A549 (cell line): ENCODE measurements around the gene ANKRD13D. TPM values are rescaled to one million over a fixed set of nuclear protein-coding genes. Genes with fewer than 3 reads are reported as not detected.

Source experiments
- ATAC-seq, 2 experiments: fragments of 200-7000 bp in 1 of 2; fragments of >200 bp in 1 of 2; cut with Nextera tagmentation in 1 of 2; cut with Tn5 transposase in 1 of 2; 3 replicates each; pipeline versions ENCODE4 v1.8.0 to v1.9.1; 2018 to 2020; ENCODE audit warnings: mild to moderate bottlenecking in 1 of 2, moderate library complexity in 1 of 2
- CTCF ChIA-PET: fragments of 300-600 bp; sonication (Branson Sonifier 250); formaldehyde crosslinking; extraction: SDS; loops from one replicate; lab custom pipeline; 2021; ENCODE audit warnings: antibody characterized with exemption, inconsistent platforms; lab: Yijun Ruan, JAX
- POLR2A ChIA-PET: fragments of 350-600 bp; formaldehyde crosslinking; extraction: SDS; loops from one replicate; lab custom pipeline; 2021; ENCODE audit warnings: antibody characterized with exemption, inconsistent platforms; lab: Yijun Ruan, JAX
- DNase-seq, 2 experiments: peaks; one replicate each; pipeline versions ENCODE4 v3.0.0 to v3.0.0-alpha.2; 2011 to 2016; ENCODE audit warnings: low read depth in 1 of 2, low spot score in 1 of 2
- FAIRE-seq: peaks from 2 replicates; lab custom pipeline; 2011; peaks lifted over from hg19 to GRCh38; lab: Jason Lieb, UNC
- H3K27ac ChIP-seq, 2 experiments: fragments of >200 bp; sonication (Bioruptor Twin); formaldehyde crosslinking; 3 replicates each; pipeline ENCODE4 v1.5.1; 2016 to 2017
- H3K4me1 ChIP-seq: fragments of >200 bp; sonication (Bioruptor Twin); formaldehyde crosslinking; 3 replicates; pipeline ENCODE4 v1.6.1; 2016
- H3K4me2 ChIP-seq: fragments of >200 bp; sonication (Bioruptor Twin); formaldehyde crosslinking; 3 replicates; pipeline ENCODE4 v1.6.1; 2016
- H3K4me3 ChIP-seq: fragments of >200 bp; sonication (Bioruptor Twin); formaldehyde crosslinking; 3 replicates; pipeline ENCODE4 v1.5.1; 2016
- H3K9me3 ChIP-seq: fragments of >200 bp; sonication (Bioruptor Twin); formaldehyde crosslinking; 3 replicates; pipeline ENCODE4 v1.6.1; 2016
- CHD2 ChIP-seq: fragments of 150-350 bp; IDR thresholded peaks from 2 replicates; pipeline ENCODE4 v1.6.1; 2014; ENCODE audit warnings: low read length; ENCODE audit not compliant: partially characterized antibody
- EHMT2 ChIP-seq: fragments of 200-600 bp; sonication (generic); IDR thresholded peaks from 2 replicates; pipeline ENCODE4 v1.6.1; 2016; ENCODE audit warnings: antibody characterized with exemption, low read depth, mild to moderate bottlenecking, moderate library complexity
- ELK1 ChIP-seq: fragments of 150-350 bp; IDR thresholded peaks from 2 replicates; pipeline ENCODE4 v1.6.1; 2014; ENCODE audit warnings: low read depth, mild to moderate bottlenecking, low read length
- EP300 ChIP-seq, 2 experiments: fragments of >200 bp; sonication (Bioruptor Twin); formaldehyde crosslinking; IDR thresholded peaks; 2 replicates in 1 of 2; 3 replicates in 1 of 2; pipeline ENCODE4 v1.6.1; 2016 to 2017
- ESRRA ChIP-seq: fragments of 150-350 bp; IDR thresholded peaks from 2 replicates; pipeline ENCODE4 v1.6.1; 2014; ENCODE audit warnings: mild to moderate bottlenecking, low read length, borderline replicate concordance
- FOSL2 ChIP-seq, 2 experiments: fragments of 450-650 bp in 1 of 2; fragments of >200 bp in 1 of 2; sonication (Bioruptor Twin) in 1 of 2; formaldehyde crosslinking; IDR thresholded peaks; 2 replicates each; pipeline versions ENCODE4 v1.5.0 to v1.6.1; 2016 to 2020; ENCODE audit warnings: mild to moderate bottlenecking in 1 of 2, moderate library complexity in 1 of 2
- GATA3 ChIP-seq: IDR thresholded peaks from 2 replicates; pipeline ENCODE4 v1.6.1; 2012; ENCODE audit warnings: borderline replicate concordance
- HDAC2 ChIP-seq: fragments of 200-600 bp; sonication (generic); IDR thresholded peaks from 2 replicates; pipeline ENCODE4 v1.6.1; 2016
- HOXB13 ChIP-seq: fragments of 250-450 bp; sonication (Bioruptor Pico); IDR thresholded peaks from 2 replicates; pipeline ENCODE4 v1.5.0; 2020; ENCODE audit warnings: low read depth, mild to moderate bottlenecking, moderate library complexity
- HOXB5 ChIP-seq: fragments of 250-450 bp; sonication (Bioruptor Pico); IDR thresholded peaks from 2 replicates; pipeline ENCODE4 v1.5.0; 2020; ENCODE audit warnings: mild to moderate bottlenecking, moderate library complexity
- JUNB ChIP-seq: fragments of >200 bp; sonication (Bioruptor Twin); formaldehyde crosslinking; IDR thresholded peaks from 2 replicates; pipeline ENCODE4 v1.6.1; 2016
- KDM1A ChIP-seq: fragments of 200-600 bp; sonication (generic); IDR thresholded peaks from 2 replicates; pipeline ENCODE4 v1.6.1; 2016; ENCODE audit warnings: low read depth, mild to moderate bottlenecking
- KDM5A ChIP-seq: fragments of 200-600 bp; sonication (generic); IDR thresholded peaks from 2 replicates; pipeline ENCODE4 v1.6.1; 2016; ENCODE audit warnings: antibody characterized with exemption, mild to moderate bottlenecking
- MAFK ChIP-seq: fragments of 450-650 bp; IDR thresholded peaks from 2 replicates; pipeline ENCODE4 v1.6.1; 2014; ENCODE audit not compliant: partially characterized antibody
- NPAS2 ChIP-seq: fragments of 250-450 bp; sonication (Bioruptor Pico); IDR thresholded peaks from 2 replicates; pipeline ENCODE4 v1.8.0; 2022; ENCODE audit warnings: mild to moderate bottlenecking, moderate library complexity, borderline replicate concordance
- NR3C1 ChIP-seq: fragments of >200 bp; sonication (Bioruptor Twin); formaldehyde crosslinking; IDR thresholded peaks from 3 replicates; pipeline ENCODE4 v1.6.1; 2017
- PBX3 ChIP-seq: IDR thresholded peaks from 2 replicates; pipeline ENCODE4 v1.6.1; 2012
- POLR2AphosphoS2 ChIP-seq: conservative IDR thresholded peaks from 2 replicates; pipeline ENCODE4 v1.6.1; 2012; ENCODE audit warnings: low read length, improper control_type of control experiment, inconsistent platforms
- RARB ChIP-seq: fragments of 250-450 bp; sonication (Bioruptor Pico); IDR thresholded peaks from 2 replicates; pipeline ENCODE4 v1.8.0; 2021; ENCODE audit warnings: mild to moderate bottlenecking, moderate library complexity
- RNF2 ChIP-seq: fragments of 200-600 bp; sonication (generic); IDR thresholded peaks from 2 replicates; pipeline ENCODE4 v1.6.1; 2016; ENCODE audit warnings: low read depth, mild to moderate bottlenecking, antibody characterized with exemption, moderate library complexity, borderline replicate concordance
- SMC3 ChIP-seq: fragments of >200 bp; sonication (Bioruptor Twin); formaldehyde crosslinking; IDR thresholded peaks from 3 replicates; pipeline ENCODE4 v1.6.1; 2018; ENCODE audit warnings: inconsistent platforms
- TFCP2L1 ChIP-seq: fragments of 250-450 bp; sonication (Bioruptor Pico); IDR thresholded peaks from 2 replicates; pipeline ENCODE4 v1.5.0; 2021; ENCODE audit warnings: mild to moderate bottlenecking
- ZFP36 ChIP-seq: fragments of 450-650 bp; IDR thresholded peaks from 2 replicates; pipeline ENCODE4 v1.6.1; 2014; ENCODE audit warnings: borderline replicate concordance; ENCODE audit not compliant: partially characterized antibody
- ZNF302 ChIP-seq: fragments of 250-450 bp; sonication (Bioruptor Pico); IDR thresholded peaks from 2 replicates; pipeline ENCODE4 v1.9.0; 2021; ENCODE audit warnings: inconsistent platforms, mild to moderate bottlenecking, moderate library complexity
- WGBS: methylation state at CpG from one replicate; pipeline ENCODE4 v1.1.6; 2017; ENCODE audit errors: missing lambda C conversion rate; 5-methylcytosine and 5-hydroxymethylcytosine counted together
- polyA plus RNA-seq, 4 experiments: library from polyadenylated mRNA; depleted of rRNA in 3 of 4; stranded (reverse); fragments of >200 nt; fragmentation: RNase III in 1 of 4; extraction: RNeasy Plus Mini Kit Qiagen cat#74134 plus additional on column Dnase treatment in 1 of 4; gene quantifications; 2 replicates in 3 of 4; 3 replicates in 1 of 4; pipeline ENCODE4 v1.2.3, GENCODE V29; 2011 to 2017
- TF ChIP-seq, protein P1 (sequence below): IDR thresholded peaks from 2 replicates; pipeline ENCODE4 v1.6.1; 2012; ENCODE audit warnings: low read depth, borderline replicate concordance
- TF ChIP-seq, protein P2 (sequence below): fragments of 250-450 bp; sonication (Bioruptor Pico); IDR thresholded peaks from 2 replicates; pipeline ENCODE4 v1.5.0; 2020; ENCODE audit warnings: low read depth, mild to moderate bottlenecking, moderate library complexity
- TF ChIP-seq, protein P3 (sequence below): fragments of >200 bp; sonication (Bioruptor Twin); formaldehyde crosslinking; IDR thresholded peaks from 3 replicates; pipeline ENCODE4 v1.6.1; 2016

ANKRD13D gene
- polyA plus RNA-seq, 2 of the 4 experiments (the other 2 are of a cell fraction) = 17.0 to 24.2 TPM

DNA sequence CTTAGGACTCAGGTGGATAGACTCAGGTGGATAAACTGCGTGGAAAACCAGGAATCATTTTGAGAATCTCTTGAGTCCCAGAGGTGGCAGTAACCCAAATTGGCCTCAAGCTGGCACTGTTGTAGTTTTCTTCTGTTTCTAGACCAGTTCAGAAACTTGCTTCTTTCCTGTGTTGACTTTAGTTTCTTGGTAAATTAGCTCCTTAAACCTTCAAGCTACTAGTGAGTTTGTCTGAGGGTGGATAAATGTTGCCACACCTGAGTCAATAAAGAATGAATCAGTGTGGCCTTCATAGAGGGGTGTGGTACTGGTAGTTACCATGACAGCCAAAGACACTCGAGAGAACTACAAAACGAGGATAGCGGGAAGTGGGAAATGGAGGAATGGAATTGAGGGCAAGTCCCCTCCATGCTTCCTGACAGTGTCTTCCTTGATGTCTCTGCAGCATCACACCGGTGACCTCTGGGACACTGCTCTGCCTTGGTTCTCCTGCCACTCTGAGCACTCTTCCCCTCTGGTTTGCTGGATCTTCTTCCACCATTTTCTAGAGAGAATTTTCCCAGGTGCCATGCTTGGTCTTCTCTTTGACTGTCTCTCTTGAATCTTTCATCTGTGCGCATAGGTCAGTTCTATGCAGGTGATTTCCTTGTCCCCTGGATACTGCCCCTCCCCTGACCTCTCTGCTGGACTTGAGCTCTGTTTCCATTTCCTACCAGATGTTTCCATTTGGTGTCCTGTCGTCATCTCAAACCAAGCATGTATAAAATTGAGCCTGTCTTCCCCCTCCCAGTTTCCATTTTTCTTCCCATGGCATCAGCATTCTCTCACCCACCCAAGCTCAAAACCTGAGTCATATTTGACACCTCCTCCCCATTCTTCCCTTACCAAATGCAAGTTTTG lies 57.1 kb downstream of the ANKRD13D start (continued):
- TF ChIP-seq GATA3 (peak; percentile 70), TFCP2L1 (CRISPR knock-in tag) (no peak), RNF2 (no peak), ZNF302 (CRISPR knock-in tag) (no peak), SMC3 (peak; percentile 78), EP300 (IDR thresholded peaks at IDR 0.05) (peak; percentile 23 to 54; a peak in 1 of 5 replicates), POLR2AphosphoS2 (peak; percentile 56; the same call in 1 of the 2 replicates), HOXB13 (0 out of 2 replicates have a peak, but pooled peaks have one; percentile 76), KDM1A (no peak), HDAC2 (no peak)
- TF ChIP-seq, protein P1, sequence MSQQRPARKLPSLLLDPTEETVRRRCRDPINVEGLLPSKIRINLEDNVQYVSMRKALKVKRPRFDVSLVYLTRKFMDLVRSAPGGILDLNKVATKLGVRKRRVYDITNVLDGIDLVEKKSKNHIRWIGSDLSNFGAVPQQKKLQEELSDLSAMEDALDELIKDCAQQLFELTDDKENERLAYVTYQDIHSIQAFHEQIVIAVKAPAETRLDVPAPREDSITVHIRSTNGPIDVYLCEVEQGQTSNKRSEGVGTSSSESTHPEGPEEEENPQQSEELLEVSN = peak; percentile 47; the same call in 1 of the 2 replicates

DNA sequence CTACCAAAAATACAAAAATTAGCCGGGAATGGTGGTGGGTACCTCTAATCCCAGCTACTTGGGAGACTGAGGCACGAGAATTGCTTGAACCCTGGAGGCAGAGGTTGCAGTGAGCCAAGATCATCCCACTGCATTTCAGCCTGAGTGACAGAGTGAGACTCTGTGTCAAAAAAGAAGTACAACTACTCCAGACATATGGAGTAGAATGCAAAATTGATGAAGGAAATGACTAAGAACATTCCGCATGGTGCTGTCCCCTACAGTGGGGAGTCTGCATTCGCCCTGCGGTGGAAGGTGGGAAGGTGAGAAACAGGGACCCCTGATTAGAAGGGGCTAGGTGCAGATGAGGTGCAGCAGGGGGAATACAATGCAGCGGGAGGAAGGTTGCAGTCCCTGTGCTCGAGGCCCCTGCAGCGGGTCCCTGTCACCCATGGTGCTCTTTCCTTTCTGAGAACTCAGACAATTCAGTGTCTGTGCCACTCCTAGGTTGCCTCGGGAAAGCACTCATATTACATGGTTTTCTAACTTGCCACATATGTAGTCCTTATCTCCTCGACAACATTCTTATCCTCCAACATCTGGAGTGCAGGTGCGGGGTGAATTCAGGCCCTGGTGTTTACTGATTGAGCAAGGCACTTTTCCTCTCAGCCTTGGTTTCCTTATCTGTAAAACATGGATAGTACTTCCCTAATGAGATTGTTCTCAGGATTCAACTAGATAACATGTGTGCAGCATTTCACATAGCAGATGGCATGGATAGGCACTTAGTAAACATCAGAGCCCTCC lies 59.1 kb downstream of the ANKRD13D start:
- CTCF ChIA-PET = interaction anchor here (0.7 to 20.0 kb wide), 9 partner anchors 8 to 86 kb away, joined by 3 to 1913 read pairs (median 14); partner anchors contain the start of genes CLCF1, PPP1CA, RAD9A and TBC1D10C
- H3K9me3 ChIP-seq = no peaks in the 10 kb centered on the region
- no peak for FAIRE-seq
- H3K27ac ChIP-seq = peak overlapping the region; percentile 65 to 67; a peak in 5 of 6 replicates
- POLR2A ChIA-PET = interaction anchor here (0.7 to 1.6 kb wide), 3 partner anchors 26 to 80 kb away, joined by 3 to 10 read pairs (median 3); partner anchors contain the start of genes CLCF1 and RPS6KB2
- peak in 1 of 2 experiments; percentile 16 for DNase-seq
- H3K4me1 ChIP-seq = peaks cover 76% of the 10 kb centered on the region
- H3K4me3 ChIP-seq = no peak overlapping the region
- H3K4me2 ChIP-seq = 0 out of 3 replicates have a peak overlapping the region, but pooled peaks have one; percentile 8
- ATAC-seq = no peak
- WGBS = 76% methylated on average over 11 of the region's 11 CpGs
- TF ChIP-seq POLR2AphosphoS2 (peak; percentile 28; the same call in 1 of the 2 replicates), ZFP36 (no peak), KDM5A (no peak)

DNA sequence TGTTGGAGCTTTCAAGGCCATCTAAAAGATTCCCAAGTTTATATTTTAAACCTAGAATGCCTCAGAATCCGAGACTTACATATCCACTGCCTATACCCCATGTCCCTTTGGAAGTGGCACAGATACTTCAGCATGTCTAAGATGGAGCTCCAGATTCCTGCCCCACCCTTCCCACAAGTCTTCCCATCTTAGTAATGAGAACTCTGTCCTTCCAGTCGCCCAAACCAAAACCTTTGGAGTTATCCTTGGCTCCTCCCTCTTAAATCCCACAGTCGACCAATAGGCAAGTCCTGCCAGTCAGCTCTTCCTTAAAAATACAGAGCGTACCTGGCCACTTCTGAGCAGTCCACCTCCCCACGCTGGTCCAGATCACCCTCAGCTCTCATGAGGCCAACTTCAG lies 59.9 kb downstream of the ANKRD13D start:
- peaks cover 78% of the 10 kb centered on the region for H3K4me1 ChIP-seq
- peak overlapping the region; percentile 30 to 67; a peak in 5 of 6 replicates for H3K27ac ChIP-seq
- FAIRE-seq = no peak
- H3K4me2 ChIP-seq = 0 out of 3 replicates have a peak overlapping the region, but pooled peaks have one; percentile 8
- peak in 1 of 2 experiments; percentile 41 for DNase-seq
- 66% methylated on average over 5 of the region's 5 CpGs for WGBS
- POLR2A ChIA-PET = interaction anchor here (0.8 to 1.6 kb wide), 3 partner anchors 25 to 79 kb away, joined by 3 to 10 read pairs (median 3); partner anchors contain the start of genes CLCF1, RAD9A and RPS6KB2
- CTCF ChIA-PET = interaction anchor here (0.5 to 20.0 kb wide), 6 partner anchors 10 to 307 kb away, joined by 3 to 1913 read pairs (median 4); partner anchors contain the start of genes CLCF1, PPP1CA, RAD9A and TBC1D10C
- ATAC-seq = no peak
- no peak overlapping the region for H3K4me3 ChIP-seq
- no peaks in the 10 kb centered on the region for H3K9me3 ChIP-seq
- TF ChIP-seq RARB (CRISPR knock-in tag) (no peak), NR3C1 (no peak), ESRRA (no peak), EHMT2 (no peak), HOXB13 (no peak), MAFK (no peak), HOXB5 (CRISPR knock-in tag) (no peak), FOSL2 (IDR thresholded peaks at IDR 0.05) (no peak), FOSL2 (CRISPR knock-in tag; IDR thresholded peaks at IDR 0.05) (no peak), CHD2 (no peak), JUNB (no peak), PBX3 (no peak), NPAS2 (CRISPR knock-in tag) (no peak), ELK1 (no peak), KDM5A (no peak)
- TF ChIP-seq, protein P2, sequence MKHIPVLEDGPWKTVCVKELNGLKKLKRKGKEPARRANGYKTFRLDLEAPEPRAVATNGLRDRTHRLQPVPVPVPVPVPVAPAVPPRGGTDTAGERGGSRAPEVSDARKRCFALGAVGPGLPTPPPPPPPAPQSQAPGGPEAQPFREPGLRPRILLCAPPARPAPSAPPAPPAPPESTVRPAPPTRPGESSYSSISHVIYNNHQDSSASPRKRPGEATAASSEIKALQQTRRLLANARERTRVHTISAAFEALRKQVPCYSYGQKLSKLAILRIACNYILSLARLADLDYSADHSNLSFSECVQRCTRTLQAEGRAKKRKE (CRISPR knock-in tag) = no peak
- TF ChIP-seq, protein P3, sequence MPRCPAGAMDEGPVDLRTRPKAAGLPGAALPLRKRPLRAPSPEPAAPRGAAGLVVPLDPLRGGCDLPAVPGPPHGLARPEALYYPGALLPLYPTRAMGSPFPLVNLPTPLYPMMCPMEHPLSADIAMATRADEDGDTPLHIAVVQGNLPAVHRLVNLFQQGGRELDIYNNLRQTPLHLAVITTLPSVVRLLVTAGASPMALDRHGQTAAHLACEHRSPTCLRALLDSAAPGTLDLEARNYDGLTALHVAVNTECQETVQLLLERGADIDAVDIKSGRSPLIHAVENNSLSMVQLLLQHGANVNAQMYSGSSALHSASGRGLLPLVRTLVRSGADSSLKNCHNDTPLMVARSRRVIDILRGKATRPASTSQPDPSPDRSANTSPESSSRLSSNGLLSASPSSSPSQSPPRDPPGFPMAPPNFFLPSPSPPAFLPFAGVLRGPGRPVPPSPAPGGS = no peak
